Fibroblast of lung (primary cell): ENCODE data around the gene CEACAM6. TPM values are rescaled to one million over a fixed set of nuclear protein-coding genes. Genes with fewer than 3 reads are reported as not detected.

Experiments
- DNase-seq, 2 donors: peaks; one replicate each; pipeline versions ENCODE4 v3.0.0 to v3.0.0-alpha.2; 2010; ENCODE audit warnings: low read depth in 2 of 2
- H2AFZ ChIP-seq: 2 replicates; pipeline ENCODE4 v1.5.1; 2012; ENCODE audit warnings: low read length, control low read depth, inconsistent platforms
- H3K27ac ChIP-seq: 2 replicates; pipeline ENCODE4 v1.5.1; 2011; ENCODE audit warnings: low read length, control low read depth; ENCODE audit not compliant: insufficient read depth
- H3K27me3 ChIP-seq: 2 replicates; pipeline ENCODE4 v1.5.1; 2011; ENCODE audit warnings: mild to moderate bottlenecking, low read length; ENCODE audit not compliant: control insufficient read depth, insufficient read depth
- H3K36me3 ChIP-seq: 2 replicates; pipeline ENCODE4 v1.5.1; 2011; ENCODE audit warnings: low read length; ENCODE audit not compliant: control insufficient read depth, insufficient read depth
- H3K4me1 ChIP-seq: 2 replicates; pipeline ENCODE4 v1.5.1; 2011; ENCODE audit warnings: low read length; ENCODE audit not compliant: control insufficient read depth, insufficient read depth; ENCODE audit errors: extremely low read depth
- H3K4me2 ChIP-seq: 2 replicates; pipeline ENCODE4 v1.5.1; 2011; ENCODE audit warnings: low read length, control low read depth; ENCODE audit not compliant: insufficient read depth; ENCODE audit errors: extremely low read depth
- H3K4me3 ChIP-seq, 4 experiments: fragments of 200-600 bp in 1 of 4; sonication (generic) in 1 of 4; replicated peaks in 1 of 4; 2 replicates each; pipeline ENCODE4 v1.5.1; 2011 to 2016; ENCODE audit warnings: low read length in 4 of 4, low read depth in 3 of 4, mild to moderate bottlenecking in 3 of 4, control low read depth in 2 of 4, inconsistent platforms in 1 of 4, mixed read lengths in 1 of 4; ENCODE audit not compliant: insufficient read depth in 1 of 4; ENCODE audit errors: control extremely low read depth in 1 of 4
- H3K79me2 ChIP-seq: 2 replicates; pipeline ENCODE4 v1.5.1; 2012; ENCODE audit warnings: mild to moderate bottlenecking, low read length, inconsistent platforms; ENCODE audit not compliant: control insufficient read depth, insufficient read depth
- H3K9ac ChIP-seq: 2 replicates; pipeline ENCODE4 v1.5.1; 2011; ENCODE audit warnings: mild to moderate bottlenecking, low read length, control low read depth; ENCODE audit not compliant: insufficient read depth
- H3K9me3 ChIP-seq: 2 replicates; pipeline ENCODE4 v1.5.1; 2012; ENCODE audit warnings: low read depth, low read length; ENCODE audit not compliant: control insufficient read depth, insufficient read depth
- H4K20me1 ChIP-seq: 2 replicates; pipeline ENCODE4 v1.5.1; 2011; ENCODE audit warnings: low read length; ENCODE audit not compliant: control insufficient read depth, insufficient read depth; ENCODE audit errors: extremely low read depth
- CTCF ChIP-seq, 2 donors: IDR thresholded peaks in 1 of 2; conservative IDR thresholded peaks in 1 of 2; 1 replicate in 1 of 2; 2 replicates in 1 of 2; pipeline ENCODE4 v1.5.1; 2011 to 2012; ENCODE audit warnings: low read length in 2 of 2, control low read depth in 1 of 2, inconsistent platforms in 1 of 2, low read depth in 1 of 2, mild to moderate bottlenecking in 1 of 2
- EZH2 ChIP-seq: IDR thresholded peaks from 2 replicates; pipeline ENCODE4 v1.5.1; 2012; ENCODE audit warnings: low read length, control low read depth, mild to moderate bottlenecking; ENCODE audit errors: missing control alignments
- polyA plus RNA-seq, 2 donors: library from polyadenylated mRNA; depleted of rRNA in 1 of 2; stranded (reverse) in 1 of 2; unstranded in 1 of 2; fragments of >200 nt; gene quantifications; 2 replicates each; pipeline ENCODE4 v1.2.1, GENCODE V29; 2011 to 2012; ENCODE audit warnings: missing spikeins in 1 of 2
- total RNA-seq: library from RNA; depleted of rRNA; stranded (reverse); fragments of >200 nt; gene quantifications from 2 replicates; pipeline ENCODE4 v1.2.1, GENCODE V29; 2014

The CEACAM6 gene
- total and polyA plus RNA-seq, 2 donors (not counting 1 experiment from before 2014, with no cell fraction given) = not detected

GRCh38 chr19:41739361-41739760 lies 16.0 kb upstream of the CEACAM6 start:
- H3K4me1 ChIP-seq = no peaks in the 10 kb centered on the region
- TF ChIP-seq EZH2 = no peak
- no peak for TF ChIP-seq CTCF (conservative IDR thresholded peaks at IDR 0.05 in 1 of 2, IDR thresholded peaks at IDR 0.05 in 1 of 2; ENCODE audit: low read depth in 1 of 2, low read length in 2 of 2)
- no peaks in the 10 kb centered on the region for H3K9me3 ChIP-seq
- H3K79me2 ChIP-seq = no peaks in the 10 kb centered on the region
- no peaks in the 10 kb centered on the region for H4K20me1 ChIP-seq
- H3K27ac ChIP-seq = no peak overlapping the region
- H2AFZ ChIP-seq = no peak overlapping the region
- no peak overlapping the region for H3K9ac ChIP-seq
- DNase-seq = no peak
- no peak overlapping the region for H3K4me3 ChIP-seq
- no peaks in the 10 kb centered on the region for H3K36me3 ChIP-seq
- no peaks in the 10 kb centered on the region for H3K27me3 ChIP-seq
- H3K4me2 ChIP-seq = no peak overlapping the region

- no peak for DNase-seq
- Histone ChIP-seq H4K20me1 (no peaks in the 10 kb centered on the region), H3K27me3 (no peaks in the 10 kb centered on the region), H2AFZ (no peak overlapping the region), H3K27ac (no peak overlapping the region), H3K4me3 (no peak overlapping the region), H3K36me3 (no peaks in the 10 kb centered on the region), H3K79me2 (no peaks in the 10 kb centered on the region), H3K4me2 (no peak overlapping the region), H3K4me1 (no peaks in the 10 kb centered on the region), H3K9me3 (no peaks in the 10 kb centered on the region), H3K9ac (no peak overlapping the region)
- TF ChIP-seq EZH2 = no peak
- no peak for TF ChIP-seq CTCF (conservative IDR thresholded peaks at IDR 0.05 in 1 of 2, IDR thresholded peaks at IDR 0.05 in 1 of 2; ENCODE audit: low read depth in 1 of 2, low read length in 2 of 2)
Observed at GRCh38 chr19:41740415-41741243, 14.7 kb upstream of the CEACAM6 start.

- no peaks in the 10 kb centered on the region for H3K9me3 ChIP-seq
- H3K79me2 ChIP-seq = no peaks in the 10 kb centered on the region
- H3K27ac ChIP-seq = no peak overlapping the region
- no peaks in the 10 kb centered on the region for H4K20me1 ChIP-seq
- H3K27me3 ChIP-seq = no peaks in the 10 kb centered on the region
- H3K36me3 ChIP-seq = no peaks in the 10 kb centered on the region
- no peaks in the 10 kb centered on the region for H3K4me1 ChIP-seq
- no peak for TF ChIP-seq EZH2
- no peak for TF ChIP-seq CTCF (conservative IDR thresholded peaks at IDR 0.05 in 1 of 2, IDR thresholded peaks at IDR 0.05 in 1 of 2; ENCODE audit: low read depth in 1 of 2, low read length in 2 of 2)
- H3K4me3 ChIP-seq = no peak overlapping the region
- H2AFZ ChIP-seq = no peak overlapping the region
- no peak for DNase-seq
- H3K4me2 ChIP-seq = no peak overlapping the region
- no peak overlapping the region for H3K9ac ChIP-seq
Observed at GRCh38 chr19:41741244-41741554, 14.1 kb upstream of the CEACAM6 start.
